Upper lobe of left lung (tissue), 4 donors: ENCODE results near the gene DTNB.

Source experiments
- CTCF ChIP-seq, 6 experiments: fragments of 450-650 bp in 4 of 6; fragments of 200-600 bp in 2 of 6; sonication (generic) in 2 of 6; IDR thresholded peaks; one replicate each; pipeline ENCODE4 v1.5.1; 2016 to 2019; ENCODE audit warnings: antibody characterized with exemption in 6 of 6
- POLR2AphosphoS5 ChIP-seq, 2 donors: sonication (generic); formaldehyde crosslinking; IDR thresholded peaks; one replicate each; pipeline ENCODE4 v1.5.1; 2017; ENCODE audit warnings: antibody characterized with exemption in 2 of 2

- TF ChIP-seq CTCF (IDR thresholded peaks at IDR 0.05), result no peak
- no peak for TF ChIP-seq POLR2AphosphoS5 (IDR thresholded peaks at IDR 0.05)
Measured at GRCh38 chr2:25441353-25441752, 232.0 kb downstream of the DTNB start.
